UCSD-AML1 (cell line): Measurements from ENCODE around the gene LILRA1.
"Not testable (repeated sequence)": the region's sequence is repeated elsewhere in the genome, so short reads cannot be mapped to it uniquely, and the experiment has no call there.

Source experiments
- DNase-seq: peaks from one replicate; lab custom pipeline; 2025; ENCODE audit not compliant: unreplicated experiment; lab: John Stamatoyannopoulos, UW

Gene LILRA1

DNA sequence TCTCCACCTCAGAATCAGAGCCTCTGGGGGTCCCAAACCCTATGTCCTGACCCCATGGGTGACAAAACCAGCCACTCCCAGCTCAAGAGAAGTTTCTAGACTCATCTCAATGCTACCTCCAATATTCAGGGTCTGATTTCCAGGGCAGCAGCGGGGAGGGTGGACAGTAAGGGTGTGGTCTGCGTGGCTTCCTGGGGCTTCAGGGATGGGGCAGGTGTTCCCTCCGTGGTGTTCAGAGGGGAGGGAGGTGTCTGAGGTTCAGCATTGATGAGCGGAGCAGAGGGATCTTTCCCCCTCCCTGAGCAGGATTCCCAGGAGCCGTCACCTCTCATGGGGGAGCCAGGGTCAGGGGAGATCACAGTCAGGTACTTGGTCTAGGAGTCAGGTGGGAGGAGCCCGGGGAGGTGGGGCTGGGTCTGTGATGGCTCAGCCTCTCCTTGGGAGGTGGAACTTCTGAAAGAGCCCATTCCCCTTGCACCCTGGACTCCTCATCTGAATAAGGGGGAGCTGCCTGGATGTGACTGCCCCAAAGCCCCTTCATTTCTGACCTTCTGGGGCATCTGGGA is 16.9 kb upstream of the LILRA1 start:
- DNase-seq = no peak

DNA sequence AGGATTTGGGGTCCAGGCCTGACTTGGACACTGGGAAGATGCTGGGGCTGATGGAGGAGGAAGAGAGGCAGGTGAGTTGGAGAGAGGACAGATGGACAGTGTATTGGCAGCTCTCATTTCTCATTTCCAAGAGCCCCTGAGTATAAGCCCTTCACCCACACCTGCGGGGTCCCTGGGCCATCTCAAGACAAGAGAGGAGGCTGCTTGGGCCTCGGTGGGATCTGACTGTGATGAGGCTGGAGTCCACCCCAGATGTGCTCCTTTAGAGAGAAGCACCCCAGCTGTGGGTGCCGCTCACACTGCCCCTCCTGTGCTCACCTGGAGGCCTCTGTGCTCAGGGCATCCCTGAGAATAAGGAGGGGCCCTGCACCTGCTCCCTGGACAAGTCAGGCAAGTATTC is 16.1 kb upstream of the LILRA1 start:
- no peak for DNase-seq

DNA sequence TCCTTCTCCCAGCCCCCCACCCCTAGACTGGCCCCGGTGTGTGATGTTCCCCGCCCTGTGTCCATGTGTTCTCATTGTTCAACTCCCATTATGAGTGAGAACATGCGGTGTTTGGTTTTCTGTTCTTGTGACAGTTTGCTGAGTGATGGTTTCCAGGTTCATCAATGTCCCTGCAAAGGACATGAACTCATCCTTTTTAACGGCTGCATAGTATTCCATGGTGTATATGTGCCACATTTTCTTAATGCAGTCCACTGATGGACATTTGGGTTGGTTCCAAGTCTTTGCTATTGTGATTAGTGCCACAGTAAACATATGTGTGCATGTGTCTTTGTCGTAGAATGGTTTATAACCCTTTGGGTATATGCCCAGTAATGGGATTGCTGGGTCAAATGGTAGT is 15.2 kb upstream of the LILRA1 start:
- DNase-seq = not testable (repeated sequence)

DNA sequence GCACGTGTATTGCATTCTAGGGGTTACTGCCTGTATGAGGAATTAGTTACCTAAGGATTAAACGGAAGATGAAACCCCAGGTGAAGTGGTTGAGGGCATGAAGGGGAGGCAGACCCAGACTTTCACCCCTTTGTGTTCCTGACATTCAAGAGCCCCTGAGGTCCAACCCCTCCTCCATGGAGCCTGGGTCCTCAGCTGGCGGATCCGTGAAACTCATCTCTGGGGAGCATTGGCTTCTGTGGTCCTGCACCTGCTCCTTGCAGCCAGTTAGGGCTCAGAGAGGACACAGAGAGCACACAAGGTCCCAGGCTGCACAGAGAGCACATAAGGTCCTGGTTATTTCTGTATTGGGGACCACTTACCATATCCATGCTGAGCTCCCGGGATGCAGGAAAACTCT is 7.0 kb upstream of the LILRA1 start:
- DNase-seq = no peak

DNA sequence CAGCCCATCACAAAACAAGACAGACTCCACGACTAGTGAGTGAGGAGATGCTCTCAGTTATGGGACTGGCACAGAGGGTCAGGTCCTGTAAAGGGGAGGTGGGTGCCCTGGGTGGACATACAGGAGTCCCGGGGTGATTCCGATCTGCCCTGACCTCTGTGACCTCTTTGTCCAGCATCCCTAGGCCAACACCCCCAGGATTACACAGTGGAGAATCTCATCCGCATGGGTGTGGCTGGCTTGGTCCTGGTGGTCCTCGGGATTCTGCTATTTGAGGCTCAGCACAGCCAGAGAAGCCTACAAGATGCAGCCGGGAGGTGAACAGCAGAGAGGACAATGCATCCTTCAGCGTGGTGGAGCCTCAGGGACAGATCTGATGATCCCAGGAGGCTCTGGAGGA is 6.4 kb upstream of the LILRA1 start:
- DNase-seq = no peak

DNA sequence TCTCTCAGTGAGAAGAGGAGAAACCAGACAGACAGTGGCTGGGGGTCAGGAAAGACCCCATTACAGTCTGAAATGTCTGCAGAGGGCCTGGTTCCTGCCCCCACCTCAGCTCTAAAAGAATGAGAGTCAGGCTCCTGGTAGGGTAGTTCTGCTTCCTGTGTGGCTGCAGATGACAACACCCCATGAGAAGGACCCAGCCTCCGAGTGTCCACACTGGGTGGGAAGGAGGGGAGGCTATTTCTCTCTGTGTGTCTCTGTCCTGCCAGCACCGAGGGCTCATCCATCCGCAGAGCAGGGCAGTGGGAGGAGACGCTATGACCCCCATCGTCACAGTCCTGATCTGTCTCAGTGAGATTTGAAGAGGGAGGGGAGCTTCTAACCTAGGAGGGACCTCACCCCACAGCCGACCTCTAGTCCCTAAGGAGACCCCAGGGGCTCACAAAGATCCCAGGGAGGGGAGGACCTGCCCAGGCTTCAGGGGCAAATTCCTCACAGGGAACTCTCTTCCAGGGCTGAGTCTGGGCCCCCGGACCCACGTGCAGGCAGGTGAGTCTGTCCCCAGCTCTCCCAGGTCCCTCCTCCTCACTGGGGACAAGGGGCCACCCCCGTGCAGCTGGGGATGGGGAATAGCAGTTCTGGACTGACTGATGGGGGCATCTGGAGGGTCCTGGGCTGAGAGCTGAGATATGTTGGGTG is 647 bp downstream of the LILRA1 start:
- not testable (repeated sequence) for DNase-seq

DNA sequence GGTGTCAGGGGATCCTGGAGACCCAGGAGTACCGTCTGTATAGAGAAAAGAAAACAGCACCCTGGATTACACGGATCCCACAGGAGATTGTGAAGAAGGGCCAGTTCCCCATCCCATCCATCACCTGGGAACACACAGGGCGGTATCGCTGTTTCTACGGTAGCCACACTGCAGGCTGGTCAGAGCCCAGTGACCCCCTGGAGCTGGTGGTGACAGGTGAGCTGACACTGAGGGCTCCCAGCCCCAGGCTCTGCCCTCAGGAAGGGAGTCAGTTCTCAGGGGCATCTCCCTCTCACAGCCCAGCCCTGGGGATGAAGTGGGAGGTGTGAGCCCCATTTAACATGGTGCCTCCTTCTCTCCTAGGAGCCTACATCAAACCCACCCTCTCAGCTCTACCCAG is 1.3 kb downstream of the LILRA1 start:
- DNase-seq = no peak

DNA sequence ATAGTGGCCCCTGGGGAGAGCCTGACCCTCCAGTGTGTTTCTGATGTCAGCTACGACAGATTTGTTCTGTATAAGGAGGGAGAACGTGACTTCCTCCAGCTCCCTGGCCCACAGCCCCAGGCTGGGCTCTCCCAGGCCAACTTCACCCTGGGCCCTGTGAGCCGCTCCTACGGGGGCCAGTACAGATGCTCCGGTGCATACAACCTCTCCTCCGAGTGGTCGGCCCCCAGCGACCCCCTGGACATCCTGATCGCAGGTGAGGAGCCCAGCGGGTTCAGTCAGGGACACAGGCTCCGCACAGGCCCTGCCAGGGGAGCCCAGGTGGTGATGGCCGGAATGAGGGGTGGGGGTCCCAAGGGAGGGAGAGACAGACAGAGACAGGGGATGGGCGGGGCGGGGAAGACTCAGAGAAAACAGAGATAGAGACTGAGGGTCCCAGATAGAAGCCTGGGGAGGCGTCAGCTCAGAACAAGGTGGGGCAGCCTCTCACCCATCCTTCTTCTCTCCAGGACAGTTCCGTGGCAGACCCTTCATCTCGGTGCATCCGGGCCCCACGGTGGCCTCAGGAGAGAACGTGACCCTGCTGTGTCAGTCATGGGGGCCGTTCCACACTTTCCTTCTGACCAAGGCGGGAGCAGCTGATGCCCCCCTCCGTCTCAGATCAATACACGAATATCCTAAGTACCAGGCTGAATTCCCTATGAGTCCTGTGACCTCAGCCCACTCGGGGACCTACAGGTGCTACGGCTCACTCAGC is 2.4 kb downstream of the LILRA1 start:
- not testable (repeated sequence) for DNase-seq

DNA sequence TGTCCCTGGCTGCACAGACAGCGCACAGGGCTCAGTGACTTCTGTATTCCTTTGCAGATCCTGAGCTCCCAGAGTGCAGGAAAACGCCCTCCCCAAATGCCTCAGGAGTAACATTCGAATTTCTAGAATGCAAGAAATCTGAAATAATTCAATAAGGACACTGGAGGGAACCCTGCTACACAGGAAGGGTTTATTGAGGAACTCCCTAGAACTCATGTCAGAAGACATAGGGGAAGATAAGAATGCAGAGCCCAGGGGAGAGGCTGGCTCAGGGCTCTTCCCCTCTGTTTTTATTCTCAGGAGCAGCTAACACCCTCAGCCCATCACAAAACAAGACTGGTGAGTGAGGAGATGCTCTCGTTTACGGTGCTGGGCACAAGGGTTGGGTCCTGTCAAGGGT is 6.8 kb downstream of the LILRA1 start:
- no peak for DNase-seq

DNA sequence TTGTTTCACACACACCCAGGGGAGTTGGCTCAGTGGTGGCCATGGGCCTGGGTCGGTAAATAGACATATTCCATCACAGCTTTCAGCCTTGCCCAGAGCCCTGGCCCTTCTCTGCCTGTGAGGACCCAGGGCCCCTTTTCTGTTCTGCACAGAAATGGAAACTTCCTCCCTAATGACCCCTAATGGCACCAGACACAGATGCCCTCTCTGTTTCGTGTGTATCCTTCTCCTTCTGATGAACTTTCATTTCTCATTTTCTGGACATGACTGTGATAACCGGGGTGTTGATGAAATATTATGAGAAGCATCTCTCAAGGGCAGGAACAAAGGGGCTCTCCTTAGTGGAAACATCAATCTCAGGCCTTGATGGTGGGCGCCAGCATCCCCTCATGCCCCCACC is 12.8 kb downstream of the LILRA1 start:
- no peak for DNase-seq

DNA sequence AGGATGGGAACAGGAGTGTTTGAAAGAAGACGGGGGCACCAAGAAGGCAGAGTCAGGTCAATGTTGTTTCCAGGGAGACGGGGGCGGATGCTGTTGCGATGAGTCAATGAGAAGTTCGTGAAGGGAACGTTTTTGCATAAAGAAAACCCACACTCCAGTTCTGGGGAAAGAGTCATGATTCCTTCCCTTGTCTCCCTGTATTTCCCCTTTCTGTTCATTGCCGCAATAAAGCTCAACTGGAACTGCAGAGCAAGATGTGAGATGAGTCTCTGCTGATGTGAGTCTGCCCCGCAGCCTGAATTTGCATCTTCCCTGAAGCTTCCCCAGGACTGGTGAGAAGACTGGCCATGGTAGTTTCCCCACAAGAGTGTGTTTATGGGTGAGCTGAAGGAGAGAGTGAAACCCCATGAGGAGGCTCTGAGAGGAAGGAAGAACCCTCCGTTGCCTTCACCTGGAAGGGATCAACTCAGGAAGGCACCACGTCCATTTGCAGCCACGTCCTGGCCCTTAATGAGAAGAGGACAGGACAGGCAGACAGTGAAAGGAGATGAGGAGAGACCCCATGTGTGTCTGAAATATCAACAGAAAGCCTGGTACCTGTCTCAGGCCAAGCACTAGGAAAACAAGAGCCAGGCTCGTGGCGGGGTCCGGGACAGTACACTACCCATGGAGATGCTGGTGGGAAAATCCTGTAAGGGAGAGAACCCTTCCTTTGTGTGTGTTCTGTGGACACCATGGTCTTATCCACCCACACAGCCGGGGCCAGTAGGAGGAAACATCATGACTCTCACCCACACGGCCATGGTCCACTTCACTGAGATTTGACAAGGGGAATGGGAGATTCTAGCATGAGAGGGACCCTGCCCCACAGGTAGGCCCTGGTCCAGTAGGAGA is 13.7 kb downstream of the LILRA1 start:
- no peak for DNase-seq

DNA sequence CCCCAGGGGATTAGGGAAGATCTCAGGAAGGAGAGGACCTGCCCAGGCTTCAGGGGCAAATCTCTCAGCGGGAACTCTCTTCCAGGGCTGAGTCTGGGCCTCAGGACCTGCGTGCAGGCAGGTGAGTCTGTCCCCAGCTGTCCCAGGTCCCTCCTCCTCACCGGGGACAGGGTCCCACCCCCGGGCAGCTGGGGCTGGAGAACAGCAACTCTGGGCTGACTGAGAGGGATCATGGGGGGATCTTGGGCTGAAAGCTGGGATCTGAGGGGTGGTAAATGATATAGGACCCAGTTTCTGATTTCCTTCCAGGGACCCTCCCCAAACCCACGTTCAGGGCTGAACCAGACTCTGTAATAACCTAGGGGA is 14.3 kb downstream of the LILRA1 start:
- no peak for DNase-seq

DNA sequence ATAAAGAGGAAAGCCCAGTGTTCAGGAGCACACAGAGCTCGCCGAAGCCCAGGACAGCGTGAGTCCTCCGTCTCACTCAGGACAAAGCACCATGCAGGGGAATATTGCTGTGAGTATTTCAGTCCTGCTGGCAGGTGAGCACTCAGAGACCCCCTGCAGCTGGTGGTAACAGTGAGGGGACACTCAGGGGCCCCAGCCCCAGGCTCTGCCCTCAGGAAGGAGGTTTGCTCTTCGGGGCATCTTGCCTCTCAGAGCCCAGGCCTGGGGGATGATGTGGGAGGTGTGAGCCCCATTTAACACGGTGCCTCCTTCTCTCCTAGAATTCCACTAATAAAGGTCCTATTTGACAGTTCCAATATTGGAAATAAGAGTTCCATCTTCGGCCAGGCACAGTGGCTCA is 14.8 kb downstream of the LILRA1 start:
- DNase-seq = no peak

DNA sequence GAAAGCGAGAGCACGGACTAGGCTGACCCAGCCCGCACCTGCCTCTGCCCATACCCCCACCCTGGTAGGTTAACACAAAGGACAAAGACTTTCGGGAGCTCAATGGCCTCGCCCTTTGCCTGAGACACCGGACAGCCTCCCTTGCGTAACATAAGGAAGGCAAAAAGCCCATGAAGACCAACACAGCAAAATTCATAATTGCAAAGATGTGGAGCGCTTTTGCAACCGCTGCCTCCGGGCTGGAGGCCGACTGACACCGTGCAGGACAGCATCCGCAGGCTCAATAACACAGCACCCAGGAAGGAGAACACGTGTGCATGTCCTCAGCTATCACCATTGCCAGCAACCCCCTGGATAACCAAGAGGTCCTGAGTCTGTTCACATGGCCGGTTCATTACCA is 15.4 kb downstream of the LILRA1 start:
- no peak for DNase-seq

DNA sequence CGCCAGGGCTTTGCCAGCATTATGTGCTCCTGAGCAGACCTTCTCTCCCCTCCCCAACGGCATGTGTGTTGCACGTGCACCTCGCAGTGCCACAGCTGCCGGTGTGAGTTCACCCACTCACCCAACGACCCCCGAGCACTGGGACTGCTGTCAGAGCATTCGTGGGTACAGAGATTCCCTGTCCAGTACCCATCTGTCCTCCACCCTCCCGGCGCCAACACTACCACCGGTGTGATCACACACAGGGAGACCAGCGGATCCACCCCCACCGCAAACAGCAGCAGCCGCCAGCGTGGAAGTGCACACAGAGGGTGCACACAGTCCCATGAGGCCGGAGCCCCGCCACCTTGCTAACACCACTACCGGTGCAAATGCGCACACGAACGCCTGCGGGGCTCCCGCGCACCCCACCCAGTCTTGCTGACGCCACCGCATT is 15.9 kb downstream of the LILRA1 start:
- no peak for DNase-seq

DNA sequence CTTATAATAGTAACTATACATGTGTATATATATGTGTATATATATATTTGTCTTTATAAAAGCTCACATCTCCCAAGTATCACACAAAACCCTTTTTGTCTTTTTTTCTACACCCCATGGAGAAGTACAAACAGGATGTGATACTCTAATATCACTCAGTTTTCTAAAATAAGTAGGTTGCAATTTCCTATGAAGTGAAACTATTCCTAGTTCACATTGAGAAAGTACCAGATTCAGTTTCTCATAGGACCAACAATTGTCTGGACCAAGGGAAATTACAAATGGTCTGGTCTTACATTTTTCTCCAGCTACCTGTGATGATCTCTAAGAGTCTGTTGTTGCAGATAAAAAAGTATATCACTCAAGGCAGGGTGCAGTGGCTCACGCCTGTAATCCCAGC is 19.0 kb downstream of the LILRA1 start:
- DNase-seq = no peak

DNA sequence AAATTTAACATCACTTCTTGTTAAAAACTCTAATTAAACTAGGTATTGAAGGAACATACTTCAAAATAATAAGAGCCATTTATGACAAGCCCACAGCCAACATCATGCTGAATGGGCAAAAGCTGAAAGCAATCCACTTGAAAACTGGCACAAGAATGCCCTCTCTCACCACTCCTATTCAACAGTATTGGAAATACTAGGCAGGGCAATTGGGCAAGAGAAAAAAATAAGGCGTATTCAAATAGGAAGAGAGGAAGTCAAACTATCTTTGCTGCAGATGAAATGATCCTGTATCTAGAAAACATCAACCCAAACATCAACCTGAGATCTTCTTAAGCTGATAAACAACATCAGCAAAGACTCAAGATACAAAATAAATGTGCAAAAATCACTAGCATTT is 21.3 kb downstream of the LILRA1 start:
- no peak for DNase-seq

DNA sequence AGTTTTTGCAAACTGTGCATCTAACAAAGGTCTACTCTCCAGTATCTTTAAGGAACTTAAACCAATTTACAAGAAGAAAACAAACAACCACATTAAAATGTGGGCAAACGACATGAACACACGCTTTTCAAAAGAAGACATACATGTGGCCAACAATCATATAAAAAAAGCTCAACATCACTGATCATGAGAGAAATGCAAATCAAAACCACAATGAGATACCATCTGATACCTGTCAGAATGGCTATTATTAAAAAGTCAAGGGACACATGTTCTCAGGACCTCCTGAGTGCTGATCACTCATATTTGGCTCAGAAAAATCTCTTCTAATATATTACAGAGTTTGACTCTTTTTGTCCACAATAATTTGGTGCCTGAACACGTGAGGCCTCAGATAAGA is 22.6 kb downstream of the LILRA1 start:
- DNase-seq = no peak

DNA sequence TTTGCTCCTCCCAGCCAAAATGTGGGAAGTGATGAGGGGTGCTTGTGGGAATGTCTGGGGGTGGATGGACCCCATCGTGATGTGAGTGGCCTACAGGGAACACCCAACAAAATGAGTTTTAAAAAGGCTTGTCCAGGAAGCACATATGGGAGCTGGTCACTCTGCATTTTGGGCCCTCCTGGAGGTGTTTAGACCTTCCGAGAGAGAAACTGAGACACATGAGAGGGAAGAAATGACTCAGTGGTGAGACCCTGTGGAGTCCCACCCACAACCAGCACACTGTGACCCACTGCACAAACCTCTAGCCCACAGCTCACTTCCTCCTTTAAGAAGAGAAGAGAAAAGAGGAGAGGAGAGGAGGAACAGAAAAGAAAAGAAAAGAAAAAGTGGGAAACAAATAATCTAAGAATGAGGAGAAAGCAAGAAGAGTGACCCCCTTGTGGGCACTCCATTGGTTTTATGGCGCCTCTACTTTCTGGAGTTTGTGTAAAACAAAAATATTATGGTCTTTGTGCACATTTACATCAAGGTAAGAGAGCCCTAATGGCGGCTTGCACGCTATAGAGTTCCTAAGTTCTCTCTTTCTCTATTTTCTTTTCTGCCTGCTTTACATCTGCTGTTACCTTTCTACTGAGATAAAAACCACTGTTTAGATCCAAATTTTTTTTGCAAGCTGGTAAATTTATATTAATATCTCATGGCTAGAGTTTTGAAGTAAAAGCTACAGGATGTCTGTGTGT is 23.6 kb downstream of the LILRA1 start:
- no peak for DNase-seq

DNA sequence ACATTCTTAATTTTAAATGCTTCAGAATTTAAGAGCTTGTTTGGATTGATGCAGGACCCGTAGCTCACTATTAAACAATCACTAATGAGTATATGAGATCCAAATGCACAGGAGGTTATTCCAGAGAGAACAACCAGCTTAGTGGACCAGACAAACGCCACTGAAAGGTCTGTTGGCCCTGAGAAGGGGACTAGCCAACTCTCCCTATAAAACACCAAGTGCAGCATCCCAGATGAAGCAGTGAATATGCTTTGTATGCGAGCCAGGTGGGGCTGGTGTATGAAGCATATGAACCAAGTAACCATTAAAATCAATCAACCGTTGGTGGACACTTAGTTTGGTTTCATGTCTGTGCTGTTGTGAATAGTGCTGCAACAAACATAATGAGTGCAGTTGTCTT is 27.0 kb downstream of the LILRA1 start:
- DNase-seq = no peak

DNA sequence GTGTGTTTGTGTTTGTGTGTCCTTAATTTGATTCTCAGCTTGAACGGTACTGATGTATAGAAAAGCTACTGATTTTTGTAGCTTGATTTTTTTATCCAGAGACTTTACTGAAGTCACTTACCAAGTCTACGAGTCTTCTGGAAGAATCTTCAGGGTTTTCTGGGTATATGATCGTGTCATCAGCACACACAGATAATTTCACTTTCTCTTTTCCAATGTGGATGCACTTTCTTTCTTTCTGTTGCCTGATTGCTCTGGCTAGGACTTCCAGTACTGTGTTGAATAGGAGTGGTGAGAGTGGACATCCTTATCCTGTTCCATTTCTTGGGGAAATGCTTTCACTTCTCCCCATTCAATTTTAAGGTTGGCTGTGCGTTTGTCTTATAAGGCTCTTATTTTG is 29.0 kb downstream of the LILRA1 start:
- no peak for DNase-seq
